ENCODE results near the gene ZBTB21.
A peak's percentile ranks its signal among the peaks of the same experiment; 100 is the strongest.
"Not testable (repeated sequence)": the region's sequence is repeated elsewhere in the genome, so short reads cannot be mapped to it uniquely, and the experiment has no call there.

ZBTB21 gene

GRCh38 chr21:41965461-41966013, 44.6 kb downstream of the ZBTB21 start:
- DNase-seq: no peak

- peak; percentile 29 for DNase-seq
These were observed 45.1 kb downstream of the ZBTB21 start for GRCh38 chr21:41965045-41965444.

- DNase-seq: no peak
These were observed 46.0 kb downstream of the ZBTB21 start for GRCh38 chr21:41964171-41964570.

- no peak for DNase-seq
These were observed 47.7 kb downstream of the ZBTB21 start for GRCh38 chr21:41962425-41962966.

GRCh38 chr21:41961753-41962152, 48.4 kb downstream of the ZBTB21 start:
- DNase-seq: no peak

- no peak for DNase-seq
These were observed 48.9 kb downstream of the ZBTB21 start for GRCh38 chr21:41961282-41961701.

GRCh38 chr21:41960386-41960785, 49.8 kb downstream of the ZBTB21 start:
- no peak for DNase-seq

GRCh38 chr21:41959697-41960096, 50.5 kb downstream of the ZBTB21 start:
- DNase-seq: not testable (repeated sequence)

- DNase-seq: no peak
These were observed 51.1 kb downstream of the ZBTB21 start for GRCh38 chr21:41958886-41959563.

- no peak for DNase-seq
These were observed 52.0 kb downstream of the ZBTB21 start for GRCh38 chr21:41957991-41958766.

- DNase-seq: no peak
These were observed 53.0 kb downstream of the ZBTB21 start for GRCh38 chr21:41956926-41957729.

GRCh38 chr21:41955516-41955915, 54.6 kb downstream of the ZBTB21 start:
- no peak for DNase-seq

GRCh38 chr21:41954654-41955499, 55.3 kb downstream of the ZBTB21 start:
- no peak for DNase-seq

- peak; percentile 15 for DNase-seq
These were observed 56.1 kb downstream of the ZBTB21 start, which contains the start of gene C2CD2 for GRCh38 chr21:41953831-41954653. Gene C2CD2 (minus strand): TSS chr21:41954018. CDS start chr21:41953648, 370 bp downstream.

GRCh38 chr21:41953249-41953830, 56.8 kb downstream of the ZBTB21 start:
- no peak for DNase-seq

- peak; percentile 58 for DNase-seq
These were observed 57.5 kb downstream of the ZBTB21 start for GRCh38 chr21:41952568-41953248.

- DNase-seq: no peak
These were observed 58.1 kb downstream of the ZBTB21 start for GRCh38 chr21:41951876-41952567.

GRCh38 chr21:41950941-41951351, 59.2 kb downstream of the ZBTB21 start:
- DNase-seq: no peak

- not testable (repeated sequence) for DNase-seq
These were observed 60.5 kb downstream of the ZBTB21 start for GRCh38 chr21:41949631-41950030.
